NB4 (cell line): Measurements from ENCODE around the gene KCNJ3.

Source experiments
- TF ChIP-seq, protein P1 (sequence below): IDR thresholded peaks from one replicate; pipeline ENCODE4 v1.5.1; 2012; ENCODE audit warnings: low read depth, low read length
- TF ChIP-seq, protein P2 (sequence below): IDR thresholded peaks from 2 replicates; pipeline ENCODE4 v1.6.1; 2011; ENCODE audit warnings: low read depth, low read length

DNA sequence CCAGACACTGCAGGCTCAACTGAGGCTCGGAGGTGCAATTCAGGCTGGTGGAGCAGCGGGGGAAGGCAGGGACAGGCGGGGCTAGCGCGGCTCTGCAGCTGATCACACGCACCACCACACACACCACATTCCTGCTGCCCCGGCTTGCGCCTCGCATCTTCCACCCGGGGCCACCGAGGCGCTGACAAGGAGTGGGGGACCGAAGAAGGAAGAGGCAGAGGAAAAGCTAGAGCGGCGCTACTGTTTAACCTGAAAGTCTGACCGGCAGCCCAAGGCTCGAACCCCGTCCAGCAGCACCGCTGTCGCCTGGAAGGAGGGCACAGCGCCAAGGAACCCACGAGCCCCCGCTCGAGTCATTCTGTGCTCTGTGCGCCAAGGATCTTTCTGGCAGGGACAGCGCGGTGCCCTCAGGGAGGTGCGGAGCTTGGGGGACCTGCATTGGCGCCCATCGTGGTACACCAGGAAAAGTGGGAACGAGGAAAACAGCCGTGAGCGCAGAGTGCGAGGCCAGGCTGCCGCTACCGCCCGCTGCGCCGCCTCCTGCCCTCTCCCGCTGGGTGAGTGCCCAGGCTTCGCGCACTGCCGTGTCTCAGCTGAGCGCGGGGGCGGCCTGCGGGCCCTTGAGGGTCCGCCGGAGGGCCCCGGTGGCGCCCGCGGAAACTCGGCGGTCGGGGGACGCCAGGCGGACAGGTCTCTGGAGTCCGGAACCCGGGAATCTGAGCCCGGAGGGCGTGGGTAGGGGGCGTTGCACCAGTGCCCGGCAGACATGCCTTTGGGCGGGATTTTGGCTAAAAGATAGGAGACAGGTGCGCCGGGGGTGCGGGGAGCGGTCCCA lies 860 bp upstream of the KCNJ3 start:
- TF ChIP-seq, protein P1, sequence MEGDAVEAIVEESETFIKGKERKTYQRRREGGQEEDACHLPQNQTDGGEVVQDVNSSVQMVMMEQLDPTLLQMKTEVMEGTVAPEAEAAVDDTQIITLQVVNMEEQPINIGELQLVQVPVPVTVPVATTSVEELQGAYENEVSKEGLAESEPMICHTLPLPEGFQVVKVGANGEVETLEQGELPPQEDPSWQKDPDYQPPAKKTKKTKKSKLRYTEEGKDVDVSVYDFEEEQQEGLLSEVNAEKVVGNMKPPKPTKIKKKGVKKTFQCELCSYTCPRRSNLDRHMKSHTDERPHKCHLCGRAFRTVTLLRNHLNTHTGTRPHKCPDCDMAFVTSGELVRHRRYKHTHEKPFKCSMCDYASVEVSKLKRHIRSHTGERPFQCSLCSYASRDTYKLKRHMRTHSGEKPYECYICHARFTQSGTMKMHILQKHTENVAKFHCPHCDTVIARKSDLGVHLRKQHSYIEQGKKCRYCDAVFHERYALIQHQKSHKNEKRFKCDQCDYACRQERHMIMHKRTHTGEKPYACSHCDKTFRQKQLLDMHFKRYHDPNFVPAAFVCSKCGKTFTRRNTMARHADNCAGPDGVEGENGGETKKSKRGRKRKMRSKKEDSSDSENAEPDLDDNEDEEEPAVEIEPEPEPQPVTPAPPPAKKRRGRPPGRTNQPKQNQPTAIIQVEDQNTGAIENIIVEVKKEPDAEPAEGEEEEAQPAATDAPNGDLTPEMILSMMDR = no peak
- TF ChIP-seq, protein P2, sequence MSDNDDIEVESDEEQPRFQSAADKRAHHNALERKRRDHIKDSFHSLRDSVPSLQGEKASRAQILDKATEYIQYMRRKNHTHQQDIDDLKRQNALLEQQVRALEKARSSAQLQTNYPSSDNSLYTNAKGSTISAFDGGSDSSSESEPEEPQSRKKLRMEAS = no peak
